Stimulated activated CD8-positive, alpha-beta memory T cell treated with anti-CD3 and anti-CD28 coated beads, Interleukin-12 subunit alpha, Interleukin-12 subunit beta, amount 100 ng/mL, for 1 hour (primary cell): ENCODE data around the gene HARS2.
A peak's percentile ranks its signal among the peaks of the same experiment; 100 is the strongest.
"Not testable (repeated sequence)": the region's sequence is repeated elsewhere in the genome, so short reads cannot be mapped to it uniquely, and the experiment has no call there.

Experiments
- DNase-seq: peaks from one replicate; pipeline ENCODE4 v3.0.0-alpha.2; 2020; ENCODE audit warnings: low read depth

Gene HARS2

GRCh38 chr5:140700177-140701144 lies 9.2 kb downstream of the HARS2 start, which contains the start of gene ZMAT2:
ZMAT2 (plus strand) TSS chr5:140700447; CDS start chr5:140700461, 14 bp downstream.
- DNase-seq = peak; percentile 91

- DNase-seq = no peak
Measured at GRCh38 chr5:140707812-140708211, 16.6 kb downstream of the HARS2 start.

- not testable (repeated sequence) for DNase-seq
Measured at GRCh38 chr5:140708787-140709186, 17.5 kb downstream of the HARS2 start.

GRCh38 chr5:140710899-140711552 lies 19.8 kb downstream of the HARS2 start:
- peak; percentile 84 for DNase-seq

GRCh38 chr5:140711794-140712193 lies 20.5 kb downstream of the HARS2 start:
- DNase-seq = no peak

- DNase-seq = no peak
Measured at GRCh38 chr5:140713562-140714094, 22.4 kb downstream of the HARS2 start.

- not testable (repeated sequence) for DNase-seq
Measured at GRCh38 chr5:140716238-140716637, 25.0 kb downstream of the HARS2 start.

GRCh38 chr5:140718266-140718592 lies 27.0 kb downstream of the HARS2 start:
- no peak for DNase-seq

GRCh38 chr5:140720738-140721137 lies 29.5 kb downstream of the HARS2 start:
- DNase-seq = not testable (repeated sequence)

- not testable (repeated sequence) for DNase-seq
Measured at GRCh38 chr5:140721395-140721794, 30.1 kb downstream of the HARS2 start.

- DNase-seq = peak; percentile 42
Measured at GRCh38 chr5:140725799-140726471, 34.7 kb downstream of the HARS2 start.

GRCh38 chr5:140733098-140733497 lies 41.8 kb downstream of the HARS2 start:
- no peak for DNase-seq

GRCh38 chr5:140734354-140734753 lies 43.1 kb downstream of the HARS2 start:
- DNase-seq = no peak

GRCh38 chr5:140737486-140737885 lies 46.2 kb downstream of the HARS2 start:
- DNase-seq = no peak

- DNase-seq = no peak
Measured at GRCh38 chr5:140741967-140742366, 50.7 kb downstream of the HARS2 start.
